A204.1 (cell line): Measurements from ENCODE around the gene LRMDA.

Source experiments
- FAIRE-seq: peaks from 2 replicates; lab custom pipeline; 2012; peaks lifted over from hg19 to GRCh38; lab: Jason Lieb, UNC

The LRMDA gene

GRCh38 chr10:75672842-75673241, 241.4 kb downstream of the LRMDA start:
- no peak for FAIRE-seq

GRCh38 chr10:75677541-75677940, 246.1 kb downstream of the LRMDA start:
- FAIRE-seq, result no peak

GRCh38 chr10:75678527-75678926, 247.1 kb downstream of the LRMDA start:
- no peak for FAIRE-seq

- FAIRE-seq, result no peak
Observed at GRCh38 chr10:75679536-75679935, 248.1 kb downstream of the LRMDA start.

- FAIRE-seq, result no peak
Observed at GRCh38 chr10:75681334-75681733, 249.9 kb downstream of the LRMDA start.

- no peak for FAIRE-seq
Observed at GRCh38 chr10:75682649-75683557, 251.5 kb downstream of the LRMDA start.

GRCh38 chr10:75685187-75685586, 253.8 kb downstream of the LRMDA start:
- no peak for FAIRE-seq

GRCh38 chr10:75688506-75689300, 257.3 kb downstream of the LRMDA start:
- no peak for FAIRE-seq

- no peak for FAIRE-seq
Observed at GRCh38 chr10:75693489-75693888, 262.1 kb downstream of the LRMDA start.

GRCh38 chr10:75694269-75694668, 262.8 kb downstream of the LRMDA start:
- no peak for FAIRE-seq

- no peak for FAIRE-seq
Observed at GRCh38 chr10:75694790-75695189, 263.4 kb downstream of the LRMDA start.

GRCh38 chr10:75695994-75696393, 264.6 kb downstream of the LRMDA start:
- FAIRE-seq, result no peak

GRCh38 chr10:75696536-75696935, 265.1 kb downstream of the LRMDA start:
- FAIRE-seq, result no peak

GRCh38 chr10:75703191-75703854, 271.9 kb downstream of the LRMDA start:
- FAIRE-seq, result no peak

GRCh38 chr10:75705426-75705825, 274.0 kb downstream of the LRMDA start:
- no peak for FAIRE-seq

- no peak for FAIRE-seq
Observed at GRCh38 chr10:75707080-75707840, 275.8 kb downstream of the LRMDA start.

- FAIRE-seq, result no peak
Observed at GRCh38 chr10:75708060-75708459, 276.6 kb downstream of the LRMDA start.

- FAIRE-seq, result no peak
Observed at GRCh38 chr10:75709245-75709644, 277.8 kb downstream of the LRMDA start.

GRCh38 chr10:75709811-75710210, 278.4 kb downstream of the LRMDA start:
- no peak for FAIRE-seq

- no peak for FAIRE-seq
Observed at GRCh38 chr10:75712242-75712880, 280.9 kb downstream of the LRMDA start.

GRCh38 chr10:75716506-75716905, 285.1 kb downstream of the LRMDA start:
- no peak for FAIRE-seq
